GM19467 (cell line): ENCODE results near the gene ABCF2.

Experiments used
- ATAC-seq: cut with Tn5 transposase; IDR thresholded peaks from one replicate; pipeline ENCODE4 v1.9.1; 2021; ENCODE audit warnings: mild to moderate bottlenecking, moderate library complexity; ENCODE audit not compliant: unreplicated experiment

ABCF2 gene

DNA sequence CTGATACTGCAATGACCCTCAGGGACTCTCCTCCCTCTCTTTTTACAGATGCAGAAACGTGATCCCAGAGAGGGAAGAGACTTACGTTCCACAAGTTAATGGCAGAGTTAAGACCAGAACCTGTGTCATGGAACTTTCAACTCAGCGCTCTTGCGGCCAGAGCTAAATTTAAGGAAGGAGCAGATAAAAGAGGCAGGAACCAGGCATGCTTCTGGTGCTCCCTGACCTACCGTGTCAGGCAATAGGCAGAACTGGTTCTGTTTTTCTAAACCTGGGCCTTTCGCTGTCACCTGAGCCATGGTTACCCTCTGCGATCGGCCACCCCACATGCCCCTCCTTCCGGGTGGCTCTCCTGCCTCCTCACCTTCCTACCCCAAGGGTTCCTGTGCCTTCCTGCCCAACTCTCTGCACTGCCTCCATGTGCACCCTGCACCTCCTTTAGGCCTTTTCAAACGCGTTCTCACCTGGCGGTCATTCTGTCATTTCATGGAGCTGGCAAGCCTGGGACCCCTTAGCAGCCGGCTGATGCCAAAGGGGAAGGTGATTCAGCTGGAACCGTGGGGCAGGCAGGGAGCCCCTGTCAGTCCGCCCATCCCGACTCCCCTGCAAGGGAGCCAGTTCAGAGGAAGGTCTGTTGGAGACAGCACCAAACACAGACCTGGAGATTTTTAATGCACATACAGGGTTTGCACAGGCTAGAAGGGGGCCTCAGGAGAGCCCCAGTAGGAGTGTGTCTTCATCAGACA is 51.8 kb downstream of the ABCF2 start:
- no peak for ATAC-seq

DNA sequence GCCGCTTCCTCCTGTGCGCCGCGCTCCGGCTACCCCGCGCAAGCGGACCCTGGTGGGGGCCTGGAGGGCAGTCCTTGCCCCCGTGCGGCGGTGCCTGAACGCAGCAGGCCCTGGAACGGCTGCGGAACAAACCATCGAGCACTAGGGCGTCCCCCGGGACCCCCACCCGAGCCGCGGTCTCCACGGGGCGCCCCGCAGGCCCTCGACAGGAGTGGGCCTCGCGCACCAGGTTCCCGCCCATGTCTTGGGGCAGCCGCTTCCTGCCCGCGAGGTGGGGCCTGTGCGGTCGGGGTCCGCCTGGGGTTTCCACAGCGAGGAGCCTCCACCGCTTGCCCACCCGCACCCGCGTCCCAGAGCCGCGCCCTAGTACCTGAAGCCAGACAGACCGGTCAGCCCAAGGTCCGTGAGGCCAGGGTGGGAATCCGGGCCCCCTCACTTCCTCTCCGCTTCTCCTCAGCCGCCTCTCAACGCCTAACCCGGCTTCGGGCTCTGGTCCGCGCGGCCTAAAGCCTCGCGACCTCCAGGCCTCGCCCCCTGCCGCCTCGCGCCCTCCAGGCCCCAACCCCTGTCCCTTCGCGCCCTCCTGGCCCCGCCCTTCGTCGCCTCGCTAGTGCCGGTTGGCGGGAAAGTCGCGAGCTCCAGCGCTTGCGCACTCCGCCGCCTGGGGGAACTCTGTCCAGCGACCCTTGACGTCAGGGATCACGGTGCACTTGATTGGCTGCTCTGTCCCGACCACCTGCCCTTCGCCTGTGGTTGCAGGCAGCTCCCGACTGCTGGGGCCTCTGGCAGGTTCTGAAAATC is 52.6 kb downstream of the ABCF2 start:
- ATAC-seq = no peak

DNA sequence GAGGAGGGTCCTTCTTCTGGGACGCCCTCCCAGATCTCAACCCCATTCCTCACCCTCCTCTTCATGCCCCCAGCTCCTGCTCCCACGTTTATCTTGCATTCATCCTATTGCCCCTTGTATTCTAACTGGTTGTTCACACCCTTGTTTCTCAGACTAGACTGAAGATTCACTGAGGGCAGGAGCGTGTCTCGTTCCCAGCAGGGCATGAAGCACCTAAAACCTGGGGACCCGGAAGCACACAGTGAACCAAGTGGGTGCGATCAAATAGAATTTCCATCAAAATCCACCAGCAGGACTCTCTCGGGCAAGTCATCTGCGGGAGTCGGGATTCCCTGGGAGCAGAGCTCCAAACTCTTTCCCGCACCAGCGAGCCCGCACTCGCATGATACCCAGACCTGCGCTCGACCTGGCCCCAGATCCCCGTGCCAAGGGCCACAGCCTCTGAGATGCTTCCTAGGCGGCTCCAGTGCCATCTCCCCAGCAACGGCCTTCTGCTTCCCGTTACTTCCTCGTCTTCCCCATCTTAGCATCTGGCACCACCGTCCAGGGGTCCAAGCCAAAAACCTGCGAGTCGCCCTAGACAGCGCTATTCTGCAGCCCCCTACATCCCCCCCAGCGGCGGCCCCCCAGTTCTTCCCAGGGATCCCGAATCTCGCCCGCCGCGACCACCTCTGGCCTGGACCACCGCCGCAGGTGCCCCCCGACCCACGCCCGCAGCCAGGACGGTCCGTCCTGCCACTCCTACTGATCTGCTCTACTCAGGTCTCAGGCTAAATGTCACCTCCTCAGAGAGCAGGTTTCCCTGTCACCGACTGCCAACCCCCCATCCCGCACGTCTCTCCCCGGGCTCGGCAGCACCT is 53.4 kb downstream of the ABCF2 start:
- no peak for ATAC-seq

DNA sequence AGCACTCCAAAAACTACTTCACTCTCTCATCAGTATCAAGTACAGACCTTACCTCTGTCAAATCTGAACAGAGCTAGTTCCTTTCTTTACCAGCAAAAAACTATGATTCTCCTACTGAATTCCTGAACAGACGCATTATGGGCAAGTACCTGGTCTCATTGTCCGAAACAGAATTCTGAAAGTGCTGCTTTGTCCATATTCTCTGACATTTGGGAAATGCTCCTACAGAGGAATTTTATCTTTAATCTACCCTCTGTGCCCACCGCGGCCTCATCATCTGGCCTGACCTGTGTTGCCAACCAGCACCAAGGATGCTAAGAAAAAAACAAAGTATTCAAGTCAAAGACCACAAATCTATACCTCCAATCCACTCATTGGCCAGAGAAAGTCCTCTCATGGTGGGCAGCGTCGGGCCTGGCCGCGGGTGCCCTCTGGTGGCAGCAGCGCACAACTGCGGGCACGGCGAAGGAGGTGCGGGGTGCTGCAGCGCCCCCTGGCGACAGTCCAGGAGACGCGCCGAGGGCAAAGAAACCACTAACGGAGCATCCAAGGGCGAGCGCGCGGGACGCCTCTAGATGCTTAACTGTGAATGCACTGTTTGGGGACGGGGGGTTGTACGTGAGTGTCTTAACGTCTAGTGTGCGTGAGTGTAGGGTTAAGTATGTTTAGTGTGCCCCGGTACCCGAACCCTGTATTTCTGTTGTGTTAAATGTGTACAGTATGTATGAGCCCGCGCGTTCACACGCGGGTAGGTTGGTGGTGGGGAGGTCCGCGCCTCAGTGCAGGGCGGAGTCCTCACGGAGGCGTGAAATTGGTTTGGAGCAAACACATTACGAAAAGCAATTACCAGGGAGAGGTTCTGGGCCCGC is 54.5 kb downstream of the ABCF2 start:
- peak; percentile 73 for ATAC-seq

DNA sequence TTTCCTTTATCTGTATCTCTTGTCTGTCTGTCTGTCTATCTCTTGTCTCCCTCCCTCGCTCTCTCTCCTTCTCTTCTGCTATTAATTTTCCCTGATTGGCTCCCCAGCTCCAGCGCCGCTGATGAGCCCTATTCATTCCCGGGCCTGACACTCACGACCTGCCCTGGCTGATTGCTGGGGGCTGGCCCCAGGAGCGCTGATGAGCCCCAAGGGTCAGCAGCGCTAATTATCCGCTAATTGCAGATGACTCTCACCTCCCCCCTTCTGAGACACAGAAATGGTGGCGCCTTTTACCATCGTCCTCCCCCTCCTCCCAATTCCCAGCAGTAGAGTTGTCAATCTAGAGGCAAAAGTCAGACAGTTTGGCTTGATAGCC is 58.2 kb downstream of the ABCF2 start:
- no peak for ATAC-seq

DNA sequence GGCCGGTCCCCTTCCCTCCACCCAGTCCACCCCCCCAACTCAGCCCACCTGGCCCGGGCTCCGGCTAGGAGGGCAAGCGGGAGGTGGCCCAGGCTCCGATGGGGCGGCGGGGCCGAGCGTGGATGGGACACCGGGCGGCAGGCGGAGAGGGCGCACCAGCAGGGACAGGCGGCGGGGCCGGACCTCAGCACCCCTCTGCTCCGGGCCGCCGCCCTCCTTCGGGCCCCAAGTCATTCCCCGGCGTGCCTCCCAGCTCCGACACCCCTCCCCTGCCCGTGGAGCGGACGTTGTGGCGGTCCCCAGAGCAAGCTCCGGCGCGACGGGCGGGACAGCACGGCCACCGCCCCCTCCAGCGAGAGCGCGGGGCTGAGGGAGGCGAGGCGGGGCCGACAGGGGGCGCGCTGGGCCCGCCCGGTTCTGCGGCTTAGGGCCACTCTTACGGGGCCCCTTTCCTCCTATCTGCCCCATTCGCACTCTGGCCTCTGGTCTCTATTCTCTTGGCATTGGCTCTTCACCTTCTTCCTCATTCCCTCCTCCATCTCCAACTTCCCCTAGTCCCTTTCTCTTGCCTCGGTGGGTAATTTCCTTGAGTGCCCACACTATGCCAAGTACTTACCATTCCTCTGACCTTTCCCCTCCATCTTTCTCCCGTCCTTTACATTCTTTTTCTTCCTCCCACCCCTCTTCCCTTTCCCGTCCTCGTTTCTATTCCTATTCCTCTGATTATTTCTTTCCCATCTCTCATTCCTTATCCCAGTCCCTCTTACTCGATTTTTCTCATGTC is 58.8 kb downstream of the ABCF2 start:
- ATAC-seq = no peak

DNA sequence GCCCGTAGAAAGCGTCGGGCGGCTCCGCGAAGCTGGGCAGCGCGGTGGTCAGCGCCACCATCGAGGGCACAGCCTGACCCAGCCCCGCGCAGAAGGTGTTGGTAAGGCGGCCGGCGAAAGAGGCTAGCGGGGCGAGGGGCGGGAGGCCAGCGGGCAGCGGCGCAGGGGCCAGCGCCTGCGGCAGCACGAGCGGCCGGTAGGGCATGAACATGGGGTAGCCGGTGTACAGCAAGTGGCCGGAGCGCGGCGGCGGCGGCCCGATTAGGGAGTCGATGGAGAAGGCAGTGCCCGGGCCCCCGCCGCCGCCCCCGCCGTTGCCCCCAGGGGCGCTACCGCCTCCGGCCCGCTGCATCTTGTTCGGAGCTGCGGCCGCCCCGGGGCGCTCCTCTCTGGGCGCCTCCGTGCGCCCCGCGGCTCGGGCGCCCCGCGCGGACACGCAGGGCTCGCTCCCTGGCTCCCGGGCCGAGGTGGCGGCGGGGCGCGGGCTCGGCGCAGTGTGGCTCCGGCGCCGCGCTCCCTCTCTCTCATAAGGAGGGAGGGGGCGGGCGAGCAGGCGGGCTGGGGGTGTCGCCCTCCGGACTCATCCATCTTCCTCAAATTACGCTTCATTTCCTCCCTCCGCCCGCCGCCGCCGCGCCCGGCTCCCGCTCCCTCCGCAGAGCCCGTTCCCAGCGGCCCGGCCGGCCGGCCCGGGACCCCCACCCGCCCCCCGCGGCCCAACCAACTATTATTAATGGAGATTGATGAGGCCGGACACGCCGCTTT is 59.6 kb downstream of the ABCF2 start, which contains the start of gene GBX1:
GBX1 (minus strand) TSS at position 498 of the 765 bp plus-strand sequence; CDS start at position 352, 146 bp downstream.
- no peak for ATAC-seq

DNA sequence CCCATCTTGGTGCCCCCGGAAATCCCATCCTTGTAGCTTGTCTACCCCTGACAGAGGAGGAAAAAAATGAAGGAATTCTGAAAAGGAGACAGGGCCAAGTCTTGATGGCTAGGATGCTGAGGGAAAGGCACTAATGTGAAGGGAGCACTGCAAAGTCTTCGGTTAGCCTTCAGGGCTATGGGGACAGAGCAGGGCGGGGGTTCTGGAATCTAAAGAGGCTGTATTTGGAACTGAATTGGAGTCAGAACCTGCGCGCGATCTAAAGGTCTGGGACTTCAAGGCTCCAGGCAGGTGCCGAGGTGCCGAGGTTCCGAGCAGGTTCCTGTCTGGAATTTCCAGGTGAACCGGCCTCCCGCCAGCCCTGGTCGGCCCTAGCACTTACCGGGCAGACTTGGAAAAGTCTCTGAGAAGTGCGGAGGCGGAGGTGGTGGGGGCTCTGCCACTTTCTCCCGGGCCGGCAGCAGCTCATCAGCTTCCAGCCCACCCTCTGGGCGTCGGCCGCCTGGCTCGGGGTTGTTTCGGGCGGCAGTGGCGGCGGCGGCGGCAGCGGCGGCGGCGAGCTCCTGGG is 60.3 kb downstream of the ABCF2 start:
- ATAC-seq = no peak
